Suppressor macrophage treated with lipopolysaccharide for 4 hours (primary cell): ENCODE measurements around the gene COL5A2.

Experiments used
- DNase-seq: peaks from one replicate; pipeline ENCODE4 v3.0.0-alpha.2; 2020

Gene COL5A2

DNA sequence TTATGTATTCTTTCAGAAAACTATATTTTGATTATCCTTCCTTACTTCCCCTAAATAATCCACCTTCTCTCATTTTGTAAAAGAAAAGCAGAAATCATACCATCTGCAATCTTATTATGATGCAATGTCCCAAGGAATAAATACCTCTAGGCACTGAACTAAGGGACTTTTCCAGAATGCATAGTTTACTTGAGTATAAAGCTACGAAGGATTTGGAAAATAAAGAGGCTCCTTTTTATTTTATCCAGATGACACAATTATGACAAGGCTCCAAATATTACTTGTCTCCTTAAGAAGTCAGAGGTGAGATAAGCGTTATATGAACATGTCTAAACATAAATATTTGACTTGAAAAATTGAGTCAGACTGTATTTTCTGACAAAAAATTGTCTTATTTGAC, 133.2 kb downstream of the COL5A2 start:
- DNase-seq = no peak

DNA sequence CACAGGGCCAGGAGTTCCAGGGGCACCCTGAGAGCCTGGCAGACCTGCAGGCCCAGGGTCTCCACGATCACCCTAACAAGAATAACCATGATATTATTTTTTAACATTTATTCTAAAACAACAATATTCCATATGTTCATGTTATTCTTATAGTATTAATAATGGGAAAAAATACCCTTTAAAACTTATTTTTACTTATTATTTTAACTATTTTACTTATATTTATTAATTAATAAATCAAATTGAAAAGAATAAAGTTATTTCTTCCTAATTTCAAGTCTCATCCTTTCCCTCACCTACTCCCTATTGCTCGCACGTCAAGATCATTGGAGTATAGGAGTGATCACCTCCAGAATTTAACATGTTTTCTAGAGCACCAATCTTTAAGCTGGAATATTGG, 133.7 kb downstream of the COL5A2 start:
- no peak for DNase-seq

DNA sequence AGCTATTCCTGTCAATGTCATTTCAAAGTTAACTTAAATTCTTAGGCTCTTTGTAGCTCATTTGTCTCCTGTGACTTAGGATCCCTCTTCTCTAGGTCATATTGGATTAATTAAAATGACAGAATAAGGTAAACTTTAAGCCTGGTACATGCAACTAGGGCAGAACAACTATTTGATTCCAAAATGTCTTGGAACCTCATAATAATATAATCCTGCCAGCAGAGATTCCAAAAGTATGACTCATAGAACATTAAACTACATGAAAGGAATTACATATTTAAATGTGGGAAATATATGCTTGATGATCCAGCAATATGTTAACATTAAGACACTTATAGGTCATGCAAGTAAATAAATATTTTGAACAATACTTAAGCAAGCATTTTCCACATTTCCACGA, 142.0 kb downstream of the COL5A2 start:
- no peak for DNase-seq

DNA sequence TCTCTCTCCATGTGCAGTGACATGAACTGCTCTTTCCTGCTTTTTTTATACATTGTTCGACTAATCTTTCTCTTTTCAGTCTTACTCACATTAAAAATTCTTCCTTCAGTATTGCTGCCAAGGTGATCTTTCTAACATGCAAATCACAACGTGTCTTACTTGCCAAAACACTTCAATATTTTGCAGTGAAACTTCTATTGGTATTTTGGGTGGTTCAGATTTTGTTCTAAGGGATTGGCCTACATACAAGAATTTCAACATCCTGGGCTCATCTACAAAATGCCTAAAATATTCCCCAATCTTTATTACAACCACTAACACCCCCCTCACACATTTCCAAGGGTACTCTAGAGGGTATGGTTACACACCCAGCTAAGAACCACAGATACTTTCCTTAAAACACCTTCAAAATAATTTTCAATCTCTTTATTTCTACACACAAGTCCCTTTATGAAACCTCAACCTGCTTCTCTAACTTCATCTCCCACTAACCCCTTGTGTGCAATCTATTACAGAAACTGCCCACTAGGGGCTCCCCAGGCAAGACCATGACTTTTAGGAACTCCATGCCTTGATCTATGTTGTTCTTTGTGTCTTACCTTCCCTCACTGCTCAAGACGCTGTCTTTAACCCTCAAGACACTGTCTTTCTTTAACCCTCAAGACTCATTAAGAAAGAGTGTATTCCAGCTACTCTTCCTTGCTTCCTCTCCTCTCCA, 154.5 kb downstream of the COL5A2 start:
- DNase-seq = no peak

DNA sequence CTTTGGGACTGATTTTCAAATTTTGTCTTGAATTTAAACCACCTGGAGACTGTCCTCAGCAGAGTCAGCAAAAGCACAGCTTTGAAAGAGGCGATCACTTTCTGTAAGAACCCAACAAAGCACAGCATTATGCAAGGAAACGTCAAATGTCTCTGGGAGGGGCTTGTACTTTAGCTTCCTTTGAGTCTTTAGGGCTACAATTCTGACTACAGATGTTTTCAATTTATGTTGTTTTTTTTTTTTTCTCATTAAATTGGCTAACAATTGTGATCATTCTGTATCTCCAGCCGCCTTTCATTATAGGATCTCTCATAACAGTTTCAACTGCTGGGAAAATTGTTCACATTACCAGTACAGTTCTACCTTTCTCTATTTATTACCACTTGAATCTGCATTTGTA, 157.1 kb downstream of the COL5A2 start:
- no peak for DNase-seq

DNA sequence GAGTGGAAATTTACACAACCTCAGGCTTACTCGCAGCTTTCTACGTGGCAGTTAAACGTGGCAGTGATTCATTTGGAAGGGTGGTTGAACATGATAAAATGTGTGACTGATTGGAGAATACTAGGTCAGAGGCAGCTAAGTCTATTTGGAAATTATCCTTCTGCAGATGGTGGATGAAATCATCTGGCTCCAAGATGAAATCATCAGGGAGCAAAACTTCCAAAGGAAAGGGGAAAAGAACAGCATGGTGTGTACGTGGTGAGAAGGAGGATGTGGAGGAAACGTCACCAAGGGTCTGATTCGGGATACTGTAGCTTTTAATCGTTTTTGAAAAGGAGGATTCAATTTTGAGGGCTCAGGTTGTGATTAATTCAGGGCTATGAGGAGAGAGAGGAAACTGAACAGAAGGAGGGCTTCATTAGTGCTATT, 157.5 kb downstream of the COL5A2 start:
- no peak for DNase-seq

DNA sequence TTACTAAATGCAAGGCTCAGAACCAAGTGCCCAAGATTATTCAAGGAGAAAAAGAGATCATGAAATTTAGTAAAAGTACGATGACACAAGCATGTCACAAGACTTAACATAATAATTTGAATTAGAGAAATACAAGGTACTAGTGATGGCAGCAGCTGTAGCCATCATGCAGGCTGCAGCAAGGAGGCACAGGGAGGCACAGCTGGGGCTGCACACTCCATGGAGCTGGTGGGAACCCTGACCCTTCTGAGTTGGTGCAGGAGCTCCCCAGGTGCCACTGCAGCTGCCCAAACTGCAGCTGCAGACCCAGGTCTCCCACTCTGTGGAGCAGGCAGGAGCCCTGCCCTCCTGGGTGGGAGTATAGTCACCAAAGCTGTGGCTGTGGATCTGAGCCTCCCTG, 159.4 kb downstream of the COL5A2 start:
- no peak for DNase-seq

DNA sequence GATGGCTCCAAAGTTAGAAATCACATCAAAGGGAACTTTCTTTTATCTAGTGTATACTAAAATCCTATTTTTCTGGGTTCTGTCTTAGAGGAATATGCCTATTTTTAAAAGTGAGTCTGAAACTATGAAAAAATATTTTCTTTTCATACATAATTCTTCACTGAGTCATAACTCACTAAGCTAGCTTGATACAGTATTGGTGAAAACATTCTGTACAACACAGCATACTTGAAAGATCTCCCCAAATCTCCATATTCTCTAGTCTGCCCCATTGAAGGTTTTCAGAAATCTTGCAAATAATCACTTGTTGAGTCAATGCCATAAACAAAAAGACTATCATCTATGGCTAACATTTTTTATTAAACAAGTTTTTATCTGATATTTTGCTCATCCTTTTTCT, 160.9 kb downstream of the COL5A2 start:
- no peak for DNase-seq

DNA sequence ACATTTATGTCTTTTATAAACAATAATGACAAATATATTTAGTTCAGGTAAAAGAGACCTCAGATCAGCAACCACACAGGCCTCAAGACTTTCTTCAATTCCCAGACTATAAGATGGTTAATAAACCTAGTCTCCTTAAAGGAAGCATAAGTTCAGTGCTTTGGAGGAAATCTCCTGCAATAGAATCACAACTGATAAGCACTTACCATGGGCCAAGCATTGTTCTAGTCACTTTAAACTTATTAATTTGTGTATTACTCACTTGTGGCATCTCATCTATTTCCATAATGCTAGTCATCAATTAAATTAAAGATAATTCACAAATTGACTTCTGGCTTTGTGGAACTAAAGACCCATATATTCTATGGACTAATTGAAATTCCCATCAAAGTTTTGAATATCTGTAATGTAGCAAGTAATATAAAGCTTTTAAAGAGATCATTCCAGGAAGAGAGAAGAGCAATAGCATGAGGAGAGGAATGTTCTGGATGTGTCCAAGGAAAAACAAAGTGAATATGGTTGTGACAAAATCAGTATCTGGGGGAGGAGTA, 163.2 kb downstream of the COL5A2 start:
- DNase-seq = no peak

DNA sequence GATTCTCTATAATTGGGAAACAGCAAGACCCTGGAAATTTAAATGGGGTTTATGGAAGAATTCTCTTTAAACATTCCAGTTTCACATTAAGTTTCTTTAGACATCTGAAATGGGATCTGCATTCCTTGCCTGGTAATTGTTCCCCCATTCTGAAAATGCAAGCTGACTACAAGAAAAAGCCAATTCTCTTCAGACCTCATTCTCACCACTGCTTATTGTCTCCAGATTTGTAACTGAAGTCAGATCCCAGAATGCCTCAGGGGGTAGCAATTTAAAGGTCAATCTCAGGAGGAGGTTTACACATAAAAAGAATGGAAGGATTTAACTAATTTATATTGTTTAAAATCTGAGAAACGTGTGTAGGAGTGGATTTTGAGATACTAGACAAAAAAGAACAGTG, 164.2 kb downstream of the COL5A2 start:
- DNase-seq = no peak

DNA sequence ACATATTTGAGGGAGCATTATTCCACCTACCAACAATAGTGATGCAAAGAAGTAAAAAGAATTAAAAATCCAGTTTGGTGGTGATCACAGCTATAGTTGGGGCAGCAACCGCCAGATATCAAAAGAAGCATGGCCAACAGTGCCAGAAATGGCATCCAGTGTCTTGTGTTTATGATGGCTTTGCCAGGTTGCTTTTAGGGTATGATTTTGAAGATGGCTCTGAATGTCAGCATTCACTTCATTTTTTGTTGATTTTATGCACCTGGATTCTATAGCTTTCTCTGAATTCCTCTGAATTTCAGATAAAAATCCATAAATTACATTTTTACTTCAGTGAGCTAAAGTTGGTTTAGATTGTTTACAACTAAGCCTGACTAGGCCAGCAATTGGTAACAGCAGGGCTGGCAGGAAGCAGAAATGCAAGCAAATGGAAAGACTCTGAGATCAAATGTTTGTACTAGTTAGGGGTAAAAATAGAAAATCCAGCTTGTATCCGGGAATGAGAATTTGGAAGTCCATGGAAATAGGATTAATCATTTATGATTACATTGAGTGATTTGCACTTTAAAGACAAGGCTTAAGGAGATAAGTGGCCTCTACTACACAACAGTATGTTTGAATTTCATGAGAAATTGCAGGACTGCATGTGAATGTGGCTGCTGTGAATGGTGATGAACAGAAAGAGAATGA, 165.0 kb downstream of the COL5A2 start:
- no peak for DNase-seq

DNA sequence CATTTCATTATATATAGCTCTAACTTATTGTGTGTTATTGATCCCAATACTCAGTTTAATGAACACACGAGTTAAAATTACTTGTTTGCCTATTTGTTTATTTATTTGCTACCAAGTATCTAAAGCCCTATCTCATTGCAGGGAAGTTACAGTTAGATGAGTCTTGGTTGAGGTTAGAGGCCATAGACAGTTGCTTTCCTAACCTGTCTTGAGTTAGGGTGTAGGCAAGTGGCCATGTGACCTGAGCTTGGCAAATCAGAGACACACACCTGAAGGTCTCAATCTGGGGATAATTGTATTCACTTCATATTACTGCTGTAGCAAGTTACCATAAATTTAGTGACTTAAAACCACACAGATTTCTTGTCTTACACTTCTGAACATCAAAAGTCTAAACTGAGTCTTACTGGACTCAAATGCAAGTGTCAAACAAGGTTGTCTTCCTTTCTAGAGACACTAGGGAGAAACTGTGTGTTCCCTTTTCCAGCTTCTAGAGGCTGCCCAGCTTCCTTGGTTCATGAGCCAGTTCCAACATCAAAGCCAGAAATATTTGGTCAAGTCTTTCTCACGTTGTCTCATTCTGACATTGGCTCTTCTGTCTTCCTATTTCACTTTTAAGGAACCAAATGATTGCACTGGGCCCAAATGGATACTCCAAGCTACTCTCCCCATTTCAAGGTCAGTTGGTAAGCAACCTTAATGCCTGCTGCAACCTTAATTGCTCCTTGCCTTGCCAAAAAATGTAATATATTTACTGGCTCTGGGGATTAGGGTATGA, 165.7 kb downstream of the COL5A2 start:
- no peak for DNase-seq

DNA sequence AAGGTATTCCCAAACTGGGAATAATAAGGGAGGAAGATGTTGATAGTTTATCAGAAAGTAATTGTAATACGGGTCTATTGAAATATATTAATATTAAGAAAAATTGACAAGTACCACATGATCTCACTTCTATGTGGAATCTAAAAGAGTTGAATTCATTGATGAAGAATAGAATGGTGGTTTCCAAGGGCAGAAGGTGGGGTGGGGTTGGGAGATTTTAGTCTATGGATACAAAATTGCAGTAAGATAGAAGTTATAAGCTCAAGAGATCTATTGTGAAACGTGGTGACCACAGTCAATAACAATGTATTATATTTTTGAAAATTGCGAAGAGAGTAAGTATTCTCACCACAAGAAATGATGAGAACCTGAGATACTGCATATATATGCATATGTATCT, 166.5 kb downstream of the COL5A2 start:
- DNase-seq = no peak

DNA sequence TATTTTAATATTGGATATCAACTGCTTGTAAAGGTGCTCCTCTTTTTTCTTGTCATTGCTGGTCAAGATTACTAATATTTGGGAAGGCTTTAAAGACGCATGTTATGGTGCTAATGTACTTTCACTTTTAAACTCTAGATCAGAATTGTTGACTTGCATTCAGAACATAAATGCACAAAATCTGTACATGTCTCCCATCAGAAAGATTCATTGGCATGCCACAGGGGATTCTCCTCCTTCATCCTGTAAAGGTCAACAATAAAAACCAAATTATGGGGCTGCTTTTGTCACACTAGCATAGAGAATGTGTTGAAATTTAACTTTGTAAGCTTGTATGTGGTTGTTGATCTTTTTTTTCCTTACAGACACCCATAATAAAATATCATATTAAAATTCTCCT, 167.2 kb downstream of the COL5A2 start:
- no peak for DNase-seq

DNA sequence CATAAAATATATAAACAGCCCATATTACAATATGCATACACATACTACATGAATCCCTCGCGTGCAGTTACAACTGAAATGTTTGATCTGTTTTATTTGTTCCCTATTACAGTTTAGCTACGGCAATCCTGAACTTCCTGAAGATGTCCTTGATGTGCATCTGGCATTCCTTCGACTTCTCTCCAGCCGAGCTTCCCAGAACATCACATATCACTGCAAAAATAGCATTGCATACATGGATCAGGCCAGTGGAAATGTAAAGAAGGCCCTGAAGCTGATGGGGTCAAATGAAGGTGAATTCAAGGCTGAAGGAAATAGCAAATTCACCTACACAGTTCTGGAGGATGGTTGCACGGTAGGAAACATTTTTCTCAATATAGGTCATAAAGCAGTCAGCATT, 169.0 kb downstream of the COL5A2 start:
- DNase-seq = no peak

DNA sequence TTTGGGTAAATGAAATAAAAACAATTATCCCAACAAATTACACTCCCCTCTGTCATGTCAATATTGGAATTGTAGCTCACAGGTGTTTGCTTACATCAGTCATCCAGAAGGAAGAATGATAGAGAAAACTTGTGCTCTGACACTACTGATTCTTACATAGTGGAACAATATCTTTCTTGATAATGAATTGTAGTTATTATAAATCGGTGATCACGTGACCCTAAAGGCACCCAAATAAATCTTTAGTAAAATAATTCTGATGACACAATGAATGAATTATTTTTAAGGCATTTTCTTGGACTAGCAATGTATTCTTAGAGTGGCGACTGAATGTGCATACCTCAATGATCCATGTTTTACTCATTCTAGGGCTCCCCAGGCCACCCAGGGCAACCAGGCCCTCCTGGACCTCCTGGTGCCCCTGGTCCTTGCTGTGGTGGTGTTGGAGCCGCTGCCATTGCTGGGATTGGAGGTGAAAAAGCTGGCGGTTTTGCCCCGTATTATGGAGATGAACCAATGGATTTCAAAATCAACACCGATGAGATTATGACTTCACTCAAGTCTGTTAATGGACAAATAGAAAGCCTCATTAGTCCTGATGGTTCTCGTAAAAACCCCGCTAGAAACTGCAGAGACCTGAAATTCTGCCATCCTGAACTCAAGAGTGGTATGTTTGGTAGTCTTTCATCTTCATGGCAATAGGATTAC, 170.9 kb downstream of the COL5A2 start:
- DNase-seq = no peak

DNA sequence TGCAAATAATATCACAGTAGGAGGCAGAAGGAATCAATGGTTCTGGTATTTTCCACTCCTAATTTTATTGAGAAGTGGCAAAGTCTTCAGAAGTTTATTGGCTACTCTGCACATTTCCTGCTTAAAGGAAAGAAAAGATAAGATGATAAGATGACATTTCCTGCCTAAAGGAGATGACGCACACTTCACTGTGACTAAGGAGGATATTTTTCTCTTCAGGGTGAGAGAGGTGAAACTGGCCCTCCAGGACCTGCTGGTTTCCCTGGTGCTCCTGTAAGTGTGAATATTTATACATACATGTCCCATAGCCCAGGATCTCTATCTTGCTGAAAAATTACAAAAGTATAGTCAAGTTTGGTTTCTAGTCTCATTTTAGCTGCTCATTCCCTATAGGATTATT, 177.5 kb downstream of the COL5A2 start:
- no peak for DNase-seq

DNA sequence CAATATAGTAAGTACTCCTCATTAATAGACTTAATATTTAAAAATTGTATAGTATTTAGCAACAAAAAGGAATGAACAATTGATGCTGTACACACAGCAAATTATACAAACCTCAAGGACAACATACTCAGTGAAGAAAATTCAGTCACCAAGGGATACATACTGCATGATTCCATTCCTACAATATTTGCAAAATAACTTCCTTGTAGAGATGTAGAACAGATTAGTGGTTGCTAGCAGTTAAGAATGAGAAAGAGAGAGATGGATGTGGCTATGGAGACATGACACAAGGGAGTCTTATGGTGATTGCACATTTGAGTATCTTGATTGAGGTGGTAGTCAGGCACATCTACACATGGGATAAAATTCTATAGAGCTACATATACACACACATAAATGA, 179.3 kb downstream of the COL5A2 start:
- DNase-seq = no peak

DNA sequence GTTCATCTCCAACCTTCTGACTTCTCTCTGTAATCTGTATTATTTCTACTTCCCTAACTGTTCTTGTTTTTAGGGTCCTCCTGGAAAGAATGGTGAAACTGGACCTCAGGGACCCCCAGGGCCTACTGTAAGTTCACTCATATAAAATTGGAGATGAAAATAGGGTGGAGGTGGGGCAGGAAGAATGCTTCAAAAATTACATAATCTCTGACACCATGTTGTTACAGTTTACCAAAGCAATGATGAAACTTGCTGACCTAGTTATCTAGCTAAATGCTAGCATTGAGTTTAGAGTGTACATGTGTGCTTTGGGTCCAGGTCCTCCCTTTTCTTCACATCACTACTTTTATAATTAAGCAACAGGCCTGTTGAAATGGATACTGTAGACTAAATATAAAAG, 182.3 kb downstream of the COL5A2 start:
- DNase-seq = no peak

DNA sequence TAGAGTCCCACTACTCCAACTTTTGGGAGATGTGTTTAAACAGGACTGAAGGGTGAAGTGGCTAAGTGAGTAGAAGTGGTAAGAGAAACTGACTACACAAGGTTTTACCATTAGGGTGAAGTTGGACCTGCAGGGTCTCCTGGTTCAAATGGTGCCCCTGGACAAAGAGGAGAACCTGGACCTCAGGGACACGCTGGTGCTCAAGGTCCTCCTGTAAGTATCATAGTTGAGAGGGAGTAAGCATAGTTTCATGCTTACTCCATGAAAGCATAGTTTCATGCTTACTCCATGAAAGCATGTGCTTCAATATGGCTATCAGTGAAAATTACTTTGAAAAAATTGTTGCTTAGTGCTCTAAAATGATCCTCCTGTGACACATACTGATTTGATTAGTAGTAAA, 186.3 kb downstream of the COL5A2 start:
- no peak for DNase-seq

DNA sequence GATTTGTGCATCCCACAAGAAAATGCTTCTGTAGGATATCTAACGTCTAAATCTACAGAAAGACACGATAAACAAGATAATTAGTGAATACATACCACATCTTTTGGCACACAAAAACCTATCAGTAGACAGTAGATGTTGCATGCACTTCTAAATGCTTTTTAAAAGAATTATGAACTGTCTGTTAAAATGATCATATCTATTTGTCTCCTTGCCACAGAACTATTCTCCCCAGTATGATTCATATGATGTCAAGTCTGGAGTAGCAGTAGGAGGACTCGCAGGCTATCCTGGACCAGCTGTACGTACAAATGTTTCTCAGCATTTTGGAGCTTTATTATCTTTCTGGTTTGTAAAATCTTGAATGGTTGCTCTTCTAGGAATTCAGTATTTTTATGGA, 192.7 kb downstream of the COL5A2 start:
- no peak for DNase-seq

DNA sequence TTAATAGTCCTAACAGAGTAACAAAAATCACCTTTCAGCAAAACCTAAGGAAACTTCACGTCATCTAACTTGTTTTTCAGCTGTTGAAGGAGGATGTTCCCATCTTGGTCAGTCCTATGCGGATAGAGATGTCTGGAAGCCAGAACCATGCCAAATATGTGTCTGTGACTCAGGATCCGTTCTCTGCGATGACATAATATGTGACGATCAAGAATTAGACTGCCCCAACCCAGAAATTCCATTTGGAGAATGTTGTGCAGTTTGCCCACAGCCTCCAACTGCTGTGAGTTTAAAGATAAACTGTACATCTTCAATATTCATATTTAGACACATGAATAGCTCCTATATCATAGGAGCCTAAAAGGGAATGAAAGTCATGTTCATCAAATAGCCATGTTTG, 194.9 kb downstream of the COL5A2 start:
- no peak for DNase-seq

DNA sequence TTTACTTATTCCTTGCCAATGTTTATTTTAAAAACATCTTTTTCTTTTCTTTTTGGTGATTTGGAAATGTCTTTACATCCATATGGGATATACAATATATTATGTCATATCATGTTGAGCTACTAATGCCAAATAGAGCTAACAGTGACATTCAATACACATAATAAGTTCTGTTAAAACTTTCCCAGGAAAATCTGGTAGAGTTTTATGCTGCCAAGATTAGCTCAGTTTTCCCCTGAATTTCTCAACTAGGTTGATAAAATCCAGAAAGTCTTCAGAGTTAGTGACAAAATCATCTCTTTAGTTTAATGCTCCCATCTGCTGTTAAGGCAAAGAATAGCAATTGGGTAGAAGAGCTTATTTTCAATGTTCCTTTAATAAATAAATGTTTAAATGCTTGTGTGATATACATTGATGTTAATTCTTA, 195.5 kb downstream of the COL5A2 start:
- no peak for DNase-seq
